ENCODE data around the gene NHLH1. TPM values are rescaled to one million over a fixed set of nuclear protein-coding genes. Genes with fewer than 3 reads are reported as not detected.

Gene NHLH1
- total RNA-seq, 1 experiment from 2014 or later, result 0.12 TPM

- Mint-ChIP-seq H3K4me3 (ENCODE audit: unreplicated experiment) (no peak overlapping the region), H3K9me3 (ENCODE audit: unreplicated experiment) (no peaks in the 10 kb centered on the region), H3K27me3 (ENCODE audit: insufficient read depth, unreplicated experiment) (no peaks in the 10 kb centered on the region), H3K4me1 (ENCODE audit: insufficient read depth, unreplicated experiment) (peaks cover 5% of the 10 kb centered on the region), H3K27ac (ENCODE audit: low read depth, unreplicated experiment) (no peak overlapping the region), H3K36me3 (ENCODE audit: insufficient read depth, unreplicated experiment) (peaks cover 62% of the 10 kb centered on the region)
- POLR2A ChIA-PET, result interaction anchor here (0.8 kb wide), 1 partner anchor 8 kb away, joined by 3 read pairs; no protein-coding TSS in a partner anchor
- intact Hi-C loops (cut with micrococcal nuclease), result no loop called here
- no peak for DNase-seq (ENCODE audit: unreplicated experiment)
- CTCF ChIA-PET, result interaction anchor here (1.3 to 9.8 kb wide), 4 partner anchors 17 to 68 kb away, joined by 3 to 214 read pairs (median 66); no protein-coding TSS in a partner anchor
- TF ChIP-seq CTCF (IDR thresholded peaks at IDR 0.05; ENCODE audit: unreplicated experiment), result no peak
- BruUV-seq (replicated peaks), result no TSS peak
Observed at GRCh38 chr1:160359559-160360226, 7.2 kb upstream of the NHLH1 start.

DNA sequence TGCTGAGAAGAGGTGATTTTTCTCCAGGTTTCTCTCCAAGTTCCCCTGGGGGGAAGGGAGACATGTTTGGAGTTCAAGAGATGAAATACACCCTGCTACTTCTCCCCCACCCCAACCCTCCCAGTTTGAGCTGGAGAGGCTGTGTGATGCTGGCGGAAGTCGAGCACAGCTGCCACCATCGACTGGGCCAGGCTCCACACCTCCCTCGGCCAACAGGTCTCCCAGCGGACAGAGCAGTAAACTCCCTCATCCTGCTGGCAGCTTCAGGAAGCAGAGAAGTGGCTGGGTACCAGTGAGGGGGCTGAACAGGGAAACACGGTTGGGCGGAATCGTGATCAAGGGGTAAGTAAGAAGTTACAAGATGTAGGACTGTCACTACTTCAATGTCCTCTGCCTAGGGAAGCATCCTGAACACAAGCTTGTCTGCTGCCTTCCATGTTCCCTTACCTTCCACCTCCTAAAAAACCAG is 6.6 kb upstream of the NHLH1 start:
- H3K27me3 Mint-ChIP-seq (ENCODE audit: insufficient read depth, unreplicated experiment), result no peaks in the 10 kb centered on the region

DNA sequence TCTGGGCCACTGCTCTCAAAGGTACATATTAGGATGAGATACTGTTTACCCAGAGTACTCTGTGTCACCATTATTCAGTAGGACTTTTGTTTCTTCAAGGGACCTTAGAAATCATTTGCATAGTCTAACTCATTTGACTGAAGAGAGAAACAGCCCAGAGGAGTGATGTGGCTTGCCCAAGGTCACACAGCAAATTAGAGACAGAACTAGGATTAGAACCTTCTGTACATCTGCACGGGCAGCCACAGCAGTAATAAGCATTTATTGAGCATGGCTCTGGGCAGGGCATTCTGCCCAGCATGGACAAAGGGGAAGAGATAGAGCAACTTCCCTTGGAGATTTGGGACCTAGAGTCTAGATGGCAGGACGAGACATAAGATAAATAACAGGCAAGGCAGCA is 5.7 kb upstream of the NHLH1 start:
- ChIA-PET CTCF (interaction anchor here (0.8 to 9.5 kb wide), 4 partner anchors 15 to 401 kb away, joined by 3 to 122 read pairs (median 4); no protein-coding TSS in a partner anchor), POLR2A (no interaction called here)
- intact Hi-C loops (cut with micrococcal nuclease), result no loop called here
- BruUV-seq (replicated peaks), result no TSS peak
- Mint-ChIP-seq H3K27me3 (ENCODE audit: insufficient read depth, unreplicated experiment) (no peaks in the 10 kb centered on the region), H3K36me3 (ENCODE audit: insufficient read depth, unreplicated experiment) (peaks cover 51% of the 10 kb centered on the region), H3K9me3 (ENCODE audit: unreplicated experiment) (no peaks in the 10 kb centered on the region), H3K27ac (ENCODE audit: low read depth, unreplicated experiment) (no peak overlapping the region), H3K4me3 (ENCODE audit: unreplicated experiment) (no peak overlapping the region), H3K4me1 (ENCODE audit: insufficient read depth, unreplicated experiment) (peaks cover 5% of the 10 kb centered on the region)
- TF ChIP-seq CTCF (IDR thresholded peaks at IDR 0.05; ENCODE audit: unreplicated experiment), result no peak
- no peak for DNase-seq (ENCODE audit: unreplicated experiment)

More for the DNA sequence above, 6.6 kb upstream of the NHLH1 start:
- peaks cover 5% of the 10 kb centered on the region for H3K4me1 Mint-ChIP-seq (ENCODE audit: insufficient read depth, unreplicated experiment)
- no peaks in the 10 kb centered on the region for H3K9me3 Mint-ChIP-seq (ENCODE audit: unreplicated experiment)
- no peak overlapping the region for H3K27ac Mint-ChIP-seq (ENCODE audit: low read depth, unreplicated experiment)
- intact Hi-C loops (cut with micrococcal nuclease), result no loop called here
- H3K4me3 Mint-ChIP-seq (ENCODE audit: unreplicated experiment), result no peak overlapping the region
- ChIA-PET POLR2A (interaction anchor here (0.8 kb wide), 1 partner anchor 9 kb away, joined by 3 read pairs; no protein-coding TSS in a partner anchor), CTCF (interaction anchor here (0.9 to 9.5 kb wide), 3 partner anchors 16 to 69 kb away, joined by 3 to 122 read pairs (median 4); no protein-coding TSS in a partner anchor)
- DNase-seq (ENCODE audit: unreplicated experiment), result no peak
- no TSS peak for BruUV-seq (replicated peaks)
- TF ChIP-seq CTCF (IDR thresholded peaks at IDR 0.05; ENCODE audit: unreplicated experiment), result no peak
- peaks cover 59% of the 10 kb centered on the region for H3K36me3 Mint-ChIP-seq (ENCODE audit: insufficient read depth, unreplicated experiment)

GRCh38 chr1:160361814-160362167 is 5.1 kb upstream of the NHLH1 start:
- ChIA-PET POLR2A (interaction anchor here (1.1 to 1.5 kb wide), 2 partner anchors 10 to 17 kb away, joined by 3 to 5 read pairs; no protein-coding TSS in a partner anchor), CTCF (interaction anchor here (0.6 to 9.5 kb wide), 6 partner anchors 7 to 401 kb away, joined by 3 to 122 read pairs (median 4); no protein-coding TSS in a partner anchor)
- peaks cover 5% of the 10 kb centered on the region for H3K4me1 Mint-ChIP-seq (ENCODE audit: insufficient read depth, unreplicated experiment)
- no peaks in the 10 kb centered on the region for H3K27me3 Mint-ChIP-seq (ENCODE audit: insufficient read depth, unreplicated experiment)
- no TSS peak for BruUV-seq (replicated peaks)
- H3K27ac Mint-ChIP-seq (ENCODE audit: low read depth, unreplicated experiment), result no peak overlapping the region
- DNase-seq (ENCODE audit: unreplicated experiment), result no peak
- intact Hi-C loops (cut with micrococcal nuclease), result no loop called here
- H3K36me3 Mint-ChIP-seq (ENCODE audit: insufficient read depth, unreplicated experiment), result peaks cover 45% of the 10 kb centered on the region
- H3K4me3 Mint-ChIP-seq (ENCODE audit: unreplicated experiment), result no peak overlapping the region
- no peak for TF ChIP-seq CTCF (IDR thresholded peaks at IDR 0.05; ENCODE audit: unreplicated experiment)
- no peaks in the 10 kb centered on the region for H3K9me3 Mint-ChIP-seq (ENCODE audit: unreplicated experiment)

All from MCF 10A (cell line).